NT2/D1 (cell line): Measurements from ENCODE around the gene ILK.

Experiments used
- SUZ12 ChIP-seq: IDR thresholded peaks from 2 replicates; pipeline ENCODE4 v1.6.1; 2011; ENCODE audit not compliant: insufficient read length, insufficient read depth; ENCODE audit errors: extremely low read depth
- YY1 ChIP-seq: IDR thresholded peaks from 2 replicates; pipeline ENCODE4 v1.6.1; 2011; ENCODE audit not compliant: insufficient read length, insufficient read depth
- ZNF274 ChIP-seq: IDR thresholded peaks from 2 replicates; pipeline ENCODE4 v1.6.1; 2011; ENCODE audit warnings: mild to moderate bottlenecking, low read depth, low read length

DNA sequence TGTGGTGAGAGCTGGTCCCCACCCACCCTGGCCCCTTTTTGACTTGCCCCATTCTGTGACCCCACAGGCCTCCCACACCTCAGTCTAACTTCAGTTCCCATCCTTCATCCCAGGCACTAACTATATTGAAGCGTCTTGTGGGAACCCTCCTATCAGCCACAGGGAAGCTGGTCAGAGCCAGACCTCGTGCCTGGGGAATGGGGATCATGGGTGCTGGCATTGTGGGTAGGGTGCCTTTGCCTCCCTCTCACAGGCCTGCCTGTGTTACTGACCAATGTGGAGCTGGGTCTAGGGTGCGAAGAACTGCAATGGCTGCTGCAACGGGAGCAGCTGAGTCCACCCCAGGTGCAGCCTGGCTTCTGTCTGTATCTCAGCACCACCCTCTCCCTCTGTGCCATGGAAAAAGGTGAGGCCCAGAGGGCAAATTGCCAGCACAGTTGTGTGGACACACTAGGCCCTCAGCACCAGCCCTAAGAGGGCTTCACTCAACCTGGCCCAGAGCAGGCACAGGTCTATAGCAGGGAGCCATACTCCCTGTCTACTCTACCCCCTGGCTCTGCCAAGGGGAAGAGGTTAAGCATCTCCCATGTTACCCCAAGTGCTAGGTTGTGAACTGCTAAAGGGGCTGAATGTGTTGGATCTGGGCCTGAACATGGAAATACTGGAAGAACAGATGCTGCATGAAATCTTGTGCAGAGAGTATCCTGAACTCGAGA is 37.4 kb upstream of the ILK start:
- TF ChIP-seq ZNF274 (no peak), SUZ12 (no peak), YY1 (no peak)
